Measurements from ENCODE around the gene CD82.

CD82 gene

DNA sequence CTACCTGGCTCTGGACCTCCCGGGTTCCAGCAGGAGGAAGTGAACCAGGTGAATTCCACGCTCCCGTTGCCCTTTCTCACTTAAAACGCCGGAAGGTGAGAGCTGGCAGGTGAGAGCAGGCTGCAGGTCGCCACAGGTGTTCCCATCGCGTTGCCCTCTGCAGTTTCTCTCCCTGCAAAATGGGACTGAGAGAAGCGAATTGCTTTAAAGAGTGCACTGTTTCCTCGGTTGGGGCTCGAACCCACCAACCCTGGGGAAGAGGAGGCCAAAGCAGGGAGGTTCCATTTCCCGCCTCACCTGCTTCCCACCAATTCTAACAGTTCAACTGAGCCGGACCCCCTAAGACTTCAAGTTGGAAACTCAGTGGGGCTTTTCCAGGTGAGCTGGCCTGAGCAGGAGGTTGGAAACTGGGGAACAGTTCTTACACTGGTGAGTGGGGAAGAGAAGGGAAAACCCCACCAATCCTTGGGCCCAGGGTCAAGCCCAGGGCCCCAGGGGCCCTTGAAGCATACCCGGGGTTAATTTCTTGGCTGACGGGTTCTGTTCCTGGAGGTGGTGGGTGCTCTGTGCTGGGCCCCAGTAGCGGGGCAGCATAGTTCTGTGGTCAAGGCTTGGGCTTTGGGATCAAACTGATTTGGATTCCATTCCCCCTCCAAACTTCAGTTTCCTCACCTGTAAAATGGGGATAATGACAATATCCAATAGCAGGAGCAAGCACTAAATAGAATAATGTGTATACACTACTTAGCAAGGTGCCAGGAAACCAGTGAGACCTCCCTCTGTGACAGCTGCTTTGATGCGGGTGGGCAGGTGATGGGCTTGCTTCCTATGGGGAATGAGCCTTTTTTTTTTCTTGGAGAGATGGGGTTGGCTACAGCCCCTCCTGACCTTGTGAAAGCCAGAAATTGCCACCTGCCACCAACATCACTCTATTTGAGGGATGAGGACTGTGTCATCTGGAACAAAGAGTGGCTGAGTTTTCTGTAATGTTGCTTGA, 788 bp downstream of the CD82 start:
- no peak for ATAC-seq
- no peak for TF ChIP-seq SNAI2 (CRISPR knock-in tag; IDR thresholded peaks at IDR 0.05)
- no peak for TF ChIP-seq ZNF565 (CRISPR knock-in tag; conservative IDR thresholded peaks at IDR 0.05; ENCODE audit: low read depth)
- TF ChIP-seq ZNF8 (CRISPR knock-in tag; IDR thresholded peaks at IDR 0.05), result no peak
- TF ChIP-seq ZC3H10 (CRISPR knock-in tag; IDR thresholded peaks at IDR 0.05), result no peak
- TF ChIP-seq, protein P1, sequence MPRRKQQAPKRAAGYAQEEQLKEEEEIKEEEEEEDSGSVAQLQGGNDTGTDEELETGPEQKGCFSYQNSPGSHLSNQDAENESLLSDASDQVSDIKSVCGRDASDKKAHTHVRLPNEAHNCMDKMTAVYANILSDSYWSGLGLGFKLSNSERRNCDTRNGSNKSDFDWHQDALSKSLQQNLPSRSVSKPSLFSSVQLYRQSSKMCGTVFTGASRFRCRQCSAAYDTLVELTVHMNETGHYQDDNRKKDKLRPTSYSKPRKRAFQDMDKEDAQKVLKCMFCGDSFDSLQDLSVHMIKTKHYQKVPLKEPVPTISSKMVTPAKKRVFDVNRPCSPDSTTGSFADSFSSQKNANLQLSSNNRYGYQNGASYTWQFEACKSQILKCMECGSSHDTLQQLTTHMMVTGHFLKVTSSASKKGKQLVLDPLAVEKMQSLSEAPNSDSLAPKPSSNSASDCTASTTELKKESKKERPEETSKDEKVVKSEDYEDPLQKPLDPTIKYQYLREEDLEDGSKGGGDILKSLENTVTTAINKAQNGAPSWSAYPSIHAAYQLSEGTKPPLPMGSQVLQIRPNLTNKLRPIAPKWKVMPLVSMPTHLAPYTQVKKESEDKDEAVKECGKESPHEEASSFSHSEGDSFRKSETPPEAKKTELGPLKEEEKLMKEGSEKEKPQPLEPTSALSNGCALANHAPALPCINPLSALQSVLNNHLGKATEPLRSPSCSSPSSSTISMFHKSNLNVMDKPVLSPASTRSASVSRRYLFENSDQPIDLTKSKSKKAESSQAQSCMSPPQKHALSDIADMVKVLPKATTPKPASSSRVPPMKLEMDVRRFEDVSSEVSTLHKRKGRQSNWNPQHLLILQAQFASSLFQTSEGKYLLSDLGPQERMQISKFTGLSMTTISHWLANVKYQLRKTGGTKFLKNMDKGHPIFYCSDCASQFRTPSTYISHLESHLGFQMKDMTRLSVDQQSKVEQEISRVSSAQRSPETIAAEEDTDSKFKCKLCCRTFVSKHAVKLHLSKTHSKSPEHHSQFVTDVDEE (CRISPR knock-in tag; IDR thresholded peaks at IDR 0.05), result no peak
- TF ChIP-seq, protein P2, sequence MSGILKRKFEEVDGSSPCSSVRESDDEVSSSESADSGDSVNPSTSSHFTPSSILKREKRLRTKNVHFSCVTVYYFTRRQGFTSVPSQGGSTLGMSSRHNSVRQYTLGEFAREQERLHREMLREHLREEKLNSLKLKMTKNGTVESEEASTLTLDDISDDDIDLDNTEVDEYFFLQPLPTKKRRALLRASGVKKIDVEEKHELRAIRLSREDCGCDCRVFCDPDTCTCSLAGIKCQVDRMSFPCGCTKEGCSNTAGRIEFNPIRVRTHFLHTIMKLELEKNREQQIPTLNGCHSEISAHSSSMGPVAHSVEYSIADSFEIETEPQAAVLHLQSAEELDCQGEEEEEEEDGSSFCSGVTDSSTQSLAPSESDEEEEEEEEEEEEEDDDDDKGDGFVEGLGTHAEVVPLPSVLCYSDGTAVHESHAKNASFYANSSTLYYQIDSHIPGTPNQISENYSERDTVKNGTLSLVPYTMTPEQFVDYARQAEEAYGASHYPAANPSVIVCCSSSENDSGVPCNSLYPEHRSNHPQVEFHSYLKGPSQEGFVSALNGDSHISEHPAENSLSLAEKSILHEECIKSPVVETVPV (CRISPR knock-in tag; IDR thresholded peaks at IDR 0.05), result no peak
- TF ChIP-seq, protein P3, sequence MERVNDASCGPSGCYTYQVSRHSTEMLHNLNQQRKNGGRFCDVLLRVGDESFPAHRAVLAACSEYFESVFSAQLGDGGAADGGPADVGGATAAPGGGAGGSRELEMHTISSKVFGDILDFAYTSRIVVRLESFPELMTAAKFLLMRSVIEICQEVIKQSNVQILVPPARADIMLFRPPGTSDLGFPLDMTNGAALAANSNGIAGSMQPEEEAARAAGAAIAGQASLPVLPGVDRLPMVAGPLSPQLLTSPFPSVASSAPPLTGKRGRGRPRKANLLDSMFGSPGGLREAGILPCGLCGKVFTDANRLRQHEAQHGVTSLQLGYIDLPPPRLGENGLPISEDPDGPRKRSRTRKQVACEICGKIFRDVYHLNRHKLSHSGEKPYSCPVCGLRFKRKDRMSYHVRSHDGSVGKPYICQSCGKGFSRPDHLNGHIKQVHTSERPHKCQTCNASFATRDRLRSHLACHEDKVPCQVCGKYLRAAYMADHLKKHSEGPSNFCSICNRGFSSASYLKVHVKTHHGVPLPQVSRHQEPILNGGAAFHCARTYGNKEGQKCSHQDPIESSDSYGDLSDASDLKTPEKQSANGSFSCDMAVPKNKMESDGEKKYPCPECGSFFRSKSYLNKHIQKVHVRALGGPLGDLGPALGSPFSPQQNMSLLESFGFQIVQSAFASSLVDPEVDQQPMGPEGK (CRISPR knock-in tag; IDR thresholded peaks at IDR 0.05; ENCODE audit: borderline replicate concordance), result no peak
- TF ChIP-seq CSDC2 (CRISPR knock-in tag; IDR thresholded peaks at IDR 0.05), result no peak
- no peak for TF ChIP-seq ZNF70 (CRISPR knock-in tag; IDR thresholded peaks at IDR 0.05)
- TF ChIP-seq ARNTL (CRISPR knock-in tag; IDR thresholded peaks at IDR 0.05; ENCODE audit: borderline replicate concordance, low read depth), result no peak
- no peak for TF ChIP-seq RARB (CRISPR knock-in tag; IDR thresholded peaks at IDR 0.05)
- TF ChIP-seq ISL1 (CRISPR knock-in tag; IDR thresholded peaks at IDR 0.05), result no peak
- no peak for TF ChIP-seq GLIS3 (CRISPR knock-in tag; IDR thresholded peaks at IDR 0.05)
- no peak for TF ChIP-seq ZFP3 (CRISPR knock-in tag; IDR thresholded peaks at IDR 0.05)
- TF ChIP-seq PPARA (CRISPR knock-in tag; IDR thresholded peaks at IDR 0.05; ENCODE audit: borderline replicate concordance), result no peak
- TF ChIP-seq, protein P4, sequence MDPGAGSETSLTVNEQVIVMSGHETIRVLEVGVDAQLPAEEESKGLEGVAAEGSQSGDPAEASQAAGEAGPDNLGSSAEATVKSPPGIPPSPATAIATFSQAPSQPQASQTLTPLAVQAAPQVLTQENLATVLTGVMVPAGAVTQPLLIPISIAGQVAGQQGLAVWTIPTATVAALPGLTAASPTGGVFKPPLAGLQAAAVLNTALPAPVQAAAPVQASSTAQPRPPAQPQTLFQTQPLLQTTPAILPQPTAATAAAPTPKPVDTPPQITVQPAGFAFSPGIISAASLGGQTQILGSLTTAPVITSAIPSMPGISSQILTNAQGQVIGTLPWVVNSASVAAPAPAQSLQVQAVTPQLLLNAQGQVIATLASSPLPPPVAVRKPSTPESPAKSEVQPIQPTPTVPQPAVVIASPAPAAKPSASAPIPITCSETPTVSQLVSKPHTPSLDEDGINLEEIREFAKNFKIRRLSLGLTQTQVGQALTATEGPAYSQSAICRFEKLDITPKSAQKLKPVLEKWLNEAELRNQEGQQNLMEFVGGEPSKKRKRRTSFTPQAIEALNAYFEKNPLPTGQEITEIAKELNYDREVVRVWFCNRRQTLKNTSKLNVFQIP (CRISPR knock-in tag; IDR thresholded peaks at IDR 0.05; ENCODE audit: borderline replicate concordance, low read depth), result no peak
- no peak for TF ChIP-seq BACH2 (CRISPR knock-in tag; IDR thresholded peaks at IDR 0.05; ENCODE audit: borderline replicate concordance)
- TF ChIP-seq, protein P5, sequence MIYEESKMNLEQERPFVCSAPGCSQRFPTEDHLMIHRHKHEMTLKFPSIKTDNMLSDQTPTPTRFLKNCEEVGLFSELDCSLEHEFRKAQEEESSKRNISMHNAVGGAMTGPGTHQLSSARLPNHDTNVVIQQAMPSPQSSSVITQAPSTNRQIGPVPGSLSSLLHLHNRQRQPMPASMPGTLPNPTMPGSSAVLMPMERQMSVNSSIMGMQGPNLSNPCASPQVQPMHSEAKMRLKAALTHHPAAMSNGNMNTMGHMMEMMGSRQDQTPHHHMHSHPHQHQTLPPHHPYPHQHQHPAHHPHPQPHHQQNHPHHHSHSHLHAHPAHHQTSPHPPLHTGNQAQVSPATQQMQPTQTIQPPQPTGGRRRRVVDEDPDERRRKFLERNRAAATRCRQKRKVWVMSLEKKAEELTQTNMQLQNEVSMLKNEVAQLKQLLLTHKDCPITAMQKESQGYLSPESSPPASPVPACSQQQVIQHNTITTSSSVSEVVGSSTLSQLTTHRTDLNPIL (CRISPR knock-in tag; IDR thresholded peaks at IDR 0.05; ENCODE audit: low read depth), result no peak

DNA sequence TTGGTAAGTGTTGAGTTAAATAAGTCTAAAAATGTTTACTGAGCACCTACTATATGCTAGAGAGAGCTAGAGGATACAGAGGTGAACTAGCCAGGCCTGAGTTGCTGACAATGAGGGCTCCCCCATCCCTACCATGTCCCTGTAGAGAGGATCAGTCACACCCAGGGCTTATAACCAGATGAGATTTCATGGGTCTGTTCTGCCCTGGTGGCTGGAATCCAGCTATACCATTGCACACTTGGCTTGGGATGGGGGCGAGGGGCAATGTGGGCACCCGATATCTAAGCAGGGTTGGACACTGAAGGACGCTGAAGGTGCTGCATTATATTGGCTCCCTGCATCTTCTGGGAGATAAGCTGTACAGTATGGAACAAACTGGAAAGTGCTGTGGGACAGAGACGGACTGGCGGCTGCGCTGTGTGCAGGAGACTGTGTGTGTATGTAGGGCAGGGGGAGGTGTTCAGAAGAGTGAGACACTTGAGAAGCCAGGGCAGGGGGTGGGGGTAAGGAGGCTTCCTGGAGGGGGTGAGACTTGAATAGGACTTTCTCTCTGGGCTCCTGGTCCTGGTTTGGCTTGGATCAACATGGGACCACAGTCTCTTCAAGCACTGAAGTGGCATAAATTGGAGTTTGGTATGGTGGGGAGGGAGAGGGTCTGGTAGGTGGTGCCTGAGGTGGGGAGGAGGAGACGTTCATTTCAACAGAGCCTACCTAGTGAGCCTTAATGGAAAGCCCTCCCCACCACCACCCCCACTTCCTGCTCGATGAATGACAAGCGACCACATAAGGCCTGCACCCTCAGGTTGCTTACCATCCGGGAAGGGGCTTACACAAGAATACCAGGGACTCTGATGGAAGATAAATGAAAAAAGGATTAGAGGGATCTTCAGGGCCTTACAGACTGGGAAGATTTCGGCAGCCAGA, 1.8 kb downstream of the CD82 start:
- ATAC-seq, result no peak
- TF ChIP-seq ZNF8 (CRISPR knock-in tag; IDR thresholded peaks at IDR 0.05) (no peak), OSR1 (CRISPR knock-in tag; IDR thresholded peaks at IDR 0.05) (no peak), ESRRG (CRISPR knock-in tag; IDR thresholded peaks at IDR 0.05) (no peak), CSDC2 (CRISPR knock-in tag; IDR thresholded peaks at IDR 0.05) (no peak), ZFP30 (CRISPR knock-in tag; IDR thresholded peaks at IDR 0.05) (no peak), ZNF70 (CRISPR knock-in tag; IDR thresholded peaks at IDR 0.05) (no peak), ZFP3 (CRISPR knock-in tag; IDR thresholded peaks at IDR 0.05) (no peak), ARNTL (CRISPR knock-in tag; IDR thresholded peaks at IDR 0.05; ENCODE audit: borderline replicate concordance, low read depth) (no peak), SNAI2 (CRISPR knock-in tag; IDR thresholded peaks at IDR 0.05) (no peak), BACH2 (CRISPR knock-in tag; IDR thresholded peaks at IDR 0.05; ENCODE audit: borderline replicate concordance) (no peak), ZC3H10 (CRISPR knock-in tag; IDR thresholded peaks at IDR 0.05) (no peak), ISL1 (CRISPR knock-in tag; IDR thresholded peaks at IDR 0.05) (no peak), PPARA (CRISPR knock-in tag; IDR thresholded peaks at IDR 0.05; ENCODE audit: borderline replicate concordance) (no peak)
- TF ChIP-seq, protein P2 (CRISPR knock-in tag; IDR thresholded peaks at IDR 0.05), result no peak
- TF ChIP-seq, protein P4 (CRISPR knock-in tag; IDR thresholded peaks at IDR 0.05; ENCODE audit: borderline replicate concordance, low read depth), result no peak

All from SK-N-SH treated with all-trans-retinoic acid at 6 μM for 48 hours (cell line).